ENCODE data around the gene IRAK1BP1.
"Not testable (repeated sequence)": the region's sequence is repeated elsewhere in the genome, so short reads cannot be mapped to it uniquely, and the experiment has no call there.

IRAK1BP1 gene, protein sequence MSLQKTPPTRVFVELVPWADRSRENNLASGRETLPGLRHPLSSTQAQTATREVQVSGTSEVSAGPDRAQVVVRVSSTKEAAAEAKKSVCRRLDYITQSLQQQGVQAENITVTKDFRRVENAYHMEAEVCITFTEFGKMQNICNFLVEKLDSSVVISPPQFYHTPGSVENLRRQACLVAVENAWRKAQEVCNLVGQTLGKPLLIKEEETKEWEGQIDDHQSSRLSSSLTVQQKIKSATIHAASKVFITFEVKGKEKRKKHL

GRCh38 chr6:78867370-78868040, at the start of gene IRAK1BP1:
Gene IRAK1BP1, plus strand, starts transcription at chr6:78867551. Its CDS starts 26 bp downstream, at chr6:78867577.
- DNase-seq: peak; percentile 84

DNA sequence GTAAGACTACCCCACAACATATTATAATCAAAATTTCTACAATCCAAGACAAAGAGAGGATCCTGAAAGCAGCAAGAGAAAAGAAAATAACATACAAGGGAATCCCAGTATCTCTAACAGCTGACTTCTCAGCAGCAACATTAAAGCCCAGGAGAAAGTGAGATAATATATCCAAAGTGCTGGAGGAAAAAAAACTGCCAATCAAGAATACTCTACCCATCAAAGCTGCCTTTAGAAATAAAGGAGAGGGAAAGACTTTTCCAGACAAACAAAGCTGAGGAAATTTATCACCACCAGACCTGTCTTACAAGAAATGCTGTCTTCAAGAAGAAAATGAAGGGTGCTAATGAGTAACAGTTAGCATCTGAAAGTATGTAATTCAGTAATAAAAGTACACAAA, 43.3 kb upstream of the IRAK1BP1 start:
- no peak for DNase-seq

GRCh38 chr6:78829407-78829806, 37.9 kb upstream of the IRAK1BP1 start:
- DNase-seq: no peak

DNA sequence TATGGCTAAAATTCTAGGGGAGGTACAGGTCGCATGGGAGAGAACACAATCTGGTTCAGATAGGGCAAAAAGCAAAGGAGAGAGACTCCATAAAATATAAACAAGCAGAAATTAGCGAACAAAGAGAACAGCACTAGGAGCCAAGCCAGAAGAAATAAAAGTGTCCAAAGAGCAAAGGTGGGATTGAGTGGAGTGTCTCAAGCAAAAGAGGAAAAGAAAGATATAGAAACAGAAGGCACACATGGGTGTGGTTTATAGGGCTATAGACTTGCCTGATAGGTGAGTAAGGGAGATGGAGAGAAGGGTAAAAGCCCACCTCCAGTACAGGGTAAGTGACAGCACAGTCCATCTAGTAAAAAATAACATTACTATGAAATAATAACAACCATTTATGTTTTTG, 36.5 kb upstream of the IRAK1BP1 start:
- DNase-seq: no peak

- no peak for DNase-seq
These were observed 35.9 kb upstream of the IRAK1BP1 start for GRCh38 chr6:78831492-78831891.

GRCh38 chr6:78832091-78832808, 35.1 kb upstream of the IRAK1BP1 start:
- no peak for DNase-seq

DNA sequence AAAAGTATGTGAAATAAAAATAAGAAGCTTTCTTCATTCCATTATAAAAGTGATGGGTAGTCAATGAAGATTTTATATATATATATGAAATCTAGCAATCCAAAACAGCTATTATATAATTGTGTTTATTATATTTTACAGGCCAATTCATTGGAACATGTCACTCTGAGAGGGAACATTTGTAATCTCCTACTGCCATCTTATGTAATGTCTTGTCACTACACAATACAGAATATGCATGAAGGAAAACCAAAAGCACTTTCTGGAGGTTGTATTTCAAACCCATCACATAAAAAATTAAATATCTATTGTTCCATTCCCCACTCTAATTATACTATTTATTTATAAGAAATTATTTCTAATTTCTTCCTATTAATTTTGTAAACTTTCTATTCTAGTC, 31.5 kb upstream of the IRAK1BP1 start:
- no peak for DNase-seq

DNA sequence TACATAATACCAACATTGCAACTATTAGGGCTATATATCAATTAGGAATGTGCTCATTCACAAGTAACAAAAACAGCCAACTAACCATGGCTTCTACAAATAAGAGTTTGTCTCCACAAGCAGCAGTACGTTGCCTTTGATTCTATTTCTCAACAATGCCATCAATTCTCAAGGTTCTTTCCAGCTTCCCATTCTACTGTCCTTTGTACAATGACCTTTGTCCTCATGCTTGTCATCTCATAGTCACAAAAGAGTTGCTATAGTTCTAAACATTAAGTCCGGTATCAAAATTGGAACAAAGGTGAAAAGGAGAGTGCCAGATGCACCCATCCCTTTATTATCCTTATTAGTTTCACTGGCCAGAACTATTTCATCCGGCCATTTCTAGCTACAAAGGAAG, 30.8 kb upstream of the IRAK1BP1 start:
- DNase-seq: no peak

DNA sequence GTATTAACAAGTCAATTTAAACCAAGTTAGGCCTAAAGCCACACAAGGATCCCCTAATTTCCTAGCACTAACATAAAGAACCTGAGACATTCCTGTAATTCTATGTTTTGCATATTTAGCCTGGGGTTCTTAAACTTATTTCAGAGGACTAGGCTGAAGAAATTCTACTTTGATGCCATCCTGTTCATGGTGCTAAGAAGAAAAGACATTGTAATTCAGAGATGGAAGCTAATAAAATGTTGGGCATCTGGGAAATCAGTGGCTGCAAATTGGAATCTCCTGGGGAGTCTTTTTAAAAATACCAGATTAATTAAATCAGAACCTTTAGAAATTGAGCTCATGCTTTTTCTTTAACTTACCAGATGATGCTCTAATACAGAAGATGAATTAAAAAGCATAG, 26.2 kb upstream of the IRAK1BP1 start:
- no peak for DNase-seq

DNA sequence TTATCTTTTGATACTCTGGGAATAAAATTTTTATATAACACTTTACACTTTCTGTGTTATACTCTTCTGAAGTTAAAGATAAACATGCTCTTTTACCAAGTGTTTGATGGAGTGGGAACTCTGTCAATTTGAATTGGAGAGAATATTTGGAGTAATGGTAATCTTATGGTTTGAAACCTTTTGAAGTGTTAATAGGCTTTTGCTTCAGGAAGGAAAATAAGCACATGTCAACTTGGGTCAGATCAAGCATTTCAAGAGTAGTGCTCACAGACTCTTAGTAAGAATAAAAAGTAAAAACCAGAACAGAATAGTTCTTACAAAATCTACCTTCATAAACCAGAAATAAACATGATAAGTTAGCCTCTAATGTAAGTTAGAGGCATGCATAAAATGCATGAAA, 24.4 kb upstream of the IRAK1BP1 start:
- DNase-seq: no peak

GRCh38 chr6:78844899-78845298, 22.5 kb upstream of the IRAK1BP1 start:
- no peak for DNase-seq

GRCh38 chr6:78845567-78845966, 21.8 kb upstream of the IRAK1BP1 start:
- DNase-seq: no peak

GRCh38 chr6:78850621-78851020, 16.7 kb upstream of the IRAK1BP1 start:
- no peak for DNase-seq

- DNase-seq: no peak
These were observed 16.2 kb upstream of the IRAK1BP1 start for GRCh38 chr6:78851156-78851555.

DNA sequence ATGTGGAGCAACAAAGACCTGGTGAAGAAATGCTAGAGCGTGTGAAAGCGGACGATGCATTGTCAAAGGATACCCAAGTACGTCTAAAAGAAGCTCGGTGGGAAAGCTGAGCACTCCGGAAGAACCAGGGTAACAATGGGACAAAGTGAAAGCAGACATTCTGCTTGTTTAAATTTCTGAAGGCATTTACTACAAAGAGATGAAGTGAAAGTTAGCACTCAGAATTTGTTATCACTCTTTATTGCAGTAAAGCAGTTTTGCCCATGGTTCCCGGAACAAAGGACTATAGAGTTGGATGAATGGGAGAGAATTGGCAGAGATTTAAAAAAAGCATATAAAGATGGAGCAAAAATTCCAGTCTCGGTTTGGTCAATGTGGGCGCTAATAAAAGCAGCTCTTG, 12.8 kb upstream of the IRAK1BP1 start:
- DNase-seq: no peak

- DNase-seq: not testable (repeated sequence)
These were observed 8.9 kb upstream of the IRAK1BP1 start for GRCh38 chr6:78858339-78858938.

- DNase-seq: no peak
These were observed 5.8 kb upstream of the IRAK1BP1 start for GRCh38 chr6:78861509-78861908.

DNA sequence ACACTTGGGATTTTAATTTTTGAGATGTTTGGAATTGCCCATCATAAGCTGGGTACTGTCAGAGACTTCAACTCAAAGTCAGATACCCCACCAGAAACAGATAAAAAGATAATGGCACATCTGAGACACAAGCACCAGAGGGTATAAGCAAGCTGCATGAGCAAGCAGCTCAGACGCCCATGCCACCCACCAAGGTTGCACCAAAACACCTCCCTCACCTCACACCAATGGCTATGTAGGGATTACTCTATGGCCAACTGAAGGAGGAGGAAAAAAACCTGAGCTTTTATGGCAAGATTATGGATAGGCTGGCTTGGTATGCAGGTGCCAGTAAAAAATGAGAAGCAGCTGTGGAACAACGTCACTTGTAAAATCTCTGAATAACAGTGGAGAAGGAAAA, 3.8 kb upstream of the IRAK1BP1 start:
- DNase-seq: no peak

DNA sequence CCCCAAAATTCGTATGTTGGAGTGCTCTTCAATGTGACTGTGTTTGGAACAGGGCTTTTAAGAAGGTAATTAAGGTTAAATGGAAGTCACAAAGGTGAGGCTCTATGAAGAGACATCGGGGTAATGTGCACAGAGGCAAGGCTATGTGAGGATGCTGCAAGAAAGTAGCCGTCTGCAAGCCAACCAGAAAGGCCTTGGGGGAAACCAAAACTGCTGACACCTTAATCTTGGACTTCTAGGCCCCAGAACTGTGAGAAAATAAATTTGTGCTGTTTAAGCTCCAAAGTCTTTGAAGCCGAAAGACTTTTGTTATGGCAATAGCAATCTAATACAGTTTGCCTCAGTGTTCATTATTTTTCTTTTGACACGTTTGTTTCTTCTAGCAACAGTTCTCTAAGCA, 2.4 kb upstream of the IRAK1BP1 start:
- DNase-seq: no peak

DNA sequence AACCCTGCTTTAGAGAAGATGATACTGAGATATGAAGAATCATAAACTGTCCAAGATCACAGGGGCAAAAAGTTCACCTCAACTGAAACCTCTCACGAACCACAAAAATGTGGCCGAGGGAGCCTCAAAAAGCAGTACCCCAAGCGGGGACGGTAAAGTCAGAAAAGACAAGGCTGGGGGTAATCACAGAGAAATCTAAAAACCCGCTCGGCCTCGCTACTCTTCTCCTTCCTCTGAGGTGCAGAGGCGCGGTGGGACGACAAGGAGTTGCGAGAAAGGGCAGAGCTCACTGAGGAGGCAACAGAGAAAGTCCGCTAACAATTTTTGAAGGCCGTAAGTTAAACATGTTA, 356 bp upstream of the IRAK1BP1 start:
- DNase-seq: no peak

- no peak for DNase-seq
These were observed 765 bp downstream of the IRAK1BP1 start for GRCh38 chr6:78868116-78868515.

DNA sequence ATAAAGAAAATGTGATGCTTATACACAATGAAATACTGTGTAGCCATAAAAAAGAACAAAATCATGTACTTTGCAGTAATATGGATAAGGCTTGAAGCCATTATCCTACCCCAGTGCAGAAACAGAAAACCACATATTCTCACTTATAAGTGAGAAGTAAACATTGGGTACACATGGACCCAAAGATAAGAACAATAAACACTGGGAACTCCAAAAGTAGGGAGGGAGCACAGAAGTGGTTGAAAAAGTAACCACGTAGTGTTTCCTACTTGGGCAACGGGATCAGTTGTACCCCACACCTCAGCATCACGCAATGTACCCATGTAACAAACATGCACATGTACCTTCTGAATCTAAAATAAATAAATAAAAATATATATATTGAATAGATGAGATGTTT, 8.2 kb downstream of the IRAK1BP1 start:
- no peak for DNase-seq

GRCh38 chr6:78883651-78884050, 16.3 kb downstream of the IRAK1BP1 start:
- no peak for DNase-seq

DNA sequence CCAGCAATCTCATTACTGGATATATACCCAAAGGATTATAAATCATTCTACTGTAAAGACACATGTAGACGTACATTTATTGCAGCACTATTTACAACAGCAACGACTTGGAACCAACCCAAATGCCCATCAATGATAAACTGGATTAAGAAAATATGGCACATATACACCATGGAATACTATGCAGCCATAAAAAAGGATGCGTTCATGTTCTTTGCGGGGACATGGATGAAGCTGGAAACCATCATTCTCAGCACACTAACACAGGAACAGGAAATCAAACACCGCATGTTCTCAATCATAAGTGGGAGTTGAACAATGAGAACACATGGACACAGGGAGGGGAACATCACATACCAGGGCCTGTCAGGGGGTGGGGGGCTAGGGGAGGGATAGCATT, 22.6 kb downstream of the IRAK1BP1 start:
- DNase-seq: not testable (repeated sequence)

All from NCI-H1417 treated with DMSO at 0.1 percent for 48 hours (cell line).